Neural cell (in vitro differentiated cells): ENCODE measurements around the gene FGGY. TPM values are rescaled to one million over a fixed set of nuclear protein-coding genes. Genes with fewer than 3 reads are reported as not detected.

Experiments used
- H2AFZ ChIP-seq: fragments of 200-600, 300-800 bp; sonication (generic), shearing (Covaris generic); 2 replicates; pipeline ENCODE4 v1.6.0; 2014; ENCODE audit warnings: low read depth, mild to moderate bottlenecking, antibody characterized with exemption, low read length, moderate library complexity
- H3F3A ChIP-seq: fragments of 200-600 bp; shearing (Covaris generic); 2 replicates; pipeline ENCODE4 v1.6.1; 2016; ENCODE audit warnings: mild to moderate bottlenecking, moderate library complexity, mixed read lengths, antibody characterized with exemption, low read length; ENCODE audit not compliant: insufficient read depth, poor library complexity, severe bottlenecking
- H3K27ac ChIP-seq: fragments of 200-600, 300-800 bp; sonication (generic), shearing (Covaris generic); 2 replicates; pipeline ENCODE4 v1.5.1; 2014; ENCODE audit warnings: mild to moderate bottlenecking, low read length, moderate library complexity
- H3K27me3 ChIP-seq: fragments of 300-800, 200-600 bp; sonication (generic), shearing (Covaris generic); 2 replicates; pipeline ENCODE4 v1.6.0; 2014; ENCODE audit warnings: mild to moderate bottlenecking, low read depth, low read length, moderate library complexity; ENCODE audit not compliant: insufficient read depth
- H3K36me3 ChIP-seq: fragments of 300-800, 200-600 bp; sonication (generic), shearing (Covaris generic); 2 replicates; pipeline ENCODE4 v1.5.1; 2014; ENCODE audit warnings: mild to moderate bottlenecking, antibody characterized with exemption, low read length, moderate library complexity; ENCODE audit not compliant: insufficient read depth
- H3K4me2 ChIP-seq: fragments of 300-800, 200-600 bp; sonication (generic), shearing (Covaris generic); 2 replicates; pipeline ENCODE4 v1.6.0; 2014; ENCODE audit warnings: mild to moderate bottlenecking, low read length
- H3K4me3 ChIP-seq: fragments of 300-800, 200-600 bp; sonication (generic), shearing (Covaris generic); 2 replicates; pipeline ENCODE4 v1.5.1; 2014; ENCODE audit warnings: mild to moderate bottlenecking, low read length, moderate library complexity
- H3K79me2 ChIP-seq: fragments of 200-600 bp; shearing (Covaris generic); replicated peaks from 2 replicates; pipeline ENCODE4 v1.6.0; 2014; ENCODE audit warnings: mild to moderate bottlenecking, low read length, moderate library complexity; ENCODE audit not compliant: insufficient read depth
- H3K9ac ChIP-seq: fragments of 300-800, 200-600 bp; sonication (generic), shearing (Covaris generic); 2 replicates; pipeline ENCODE4 v1.6.1; 2016; ENCODE audit warnings: mild to moderate bottlenecking, low read length, mixed read lengths
- H3K9me2 ChIP-seq: fragments of 200-600 bp; shearing (Covaris generic); 2 replicates; pipeline ENCODE4 v1.6.1; 2016; ENCODE audit warnings: mild to moderate bottlenecking, low read length, mixed read lengths; ENCODE audit not compliant: insufficient read depth
- H3K9me3 ChIP-seq: fragments of 200-600, 300-800 bp; sonication (generic), shearing (Covaris generic); 2 replicates; pipeline ENCODE4 v1.6.1; 2016; ENCODE audit warnings: mild to moderate bottlenecking, mixed run types, low read length, moderate library complexity, mixed read lengths
- H4K20me1 ChIP-seq: fragments of 200-600 bp; shearing (Covaris generic); 2 replicates; pipeline ENCODE4 v1.6.1; 2016; ENCODE audit warnings: mild to moderate bottlenecking, mixed run types; ENCODE audit not compliant: insufficient read depth
- EP300 ChIP-seq: fragments of 450-650 bp; conservative IDR thresholded peaks from 2 replicates; pipeline ENCODE4 v1.6.1; 2014; ENCODE audit warnings: antibody characterized with exemption, mild to moderate bottlenecking, moderate library complexity; ENCODE audit not compliant: poor library complexity, severe bottlenecking
- EZH2 ChIP-seq: fragments of 200-600, 300-800 bp; shearing (Covaris generic), sonication (generic); IDR thresholded peaks from 2 replicates; pipeline ENCODE4 v1.6.1; 2014; ENCODE audit warnings: antibody characterized with exemption, low read length, borderline replicate concordance, mild to moderate bottlenecking; ENCODE audit not compliant: insufficient read depth, poor library complexity, severe bottlenecking
- MXI1 ChIP-seq: fragments of 450-650 bp; conservative IDR thresholded peaks from 2 replicates; pipeline ENCODE4 v1.6.1; 2014; ENCODE audit warnings: antibody characterized with exemption, mild to moderate bottlenecking; ENCODE audit not compliant: poor library complexity, severe bottlenecking
- POLR2AphosphoS5 ChIP-seq: IDR thresholded peaks from 2 replicates; pipeline ENCODE4 v1.6.1; 2012
- RAD21 ChIP-seq: fragments of 450-650 bp; conservative IDR thresholded peaks from 2 replicates; pipeline ENCODE4 v1.6.1; 2014; ENCODE audit warnings: antibody characterized with exemption, mild to moderate bottlenecking, moderate library complexity
- SMC3 ChIP-seq: fragments of 450-650 bp; conservative IDR thresholded peaks from 2 replicates; pipeline ENCODE4 v1.6.1; 2014; ENCODE audit warnings: antibody characterized with exemption, mild to moderate bottlenecking, moderate library complexity; ENCODE audit not compliant: poor library complexity
- TAF1 ChIP-seq: IDR thresholded peaks from 2 replicates; pipeline ENCODE4 v1.6.1; 2012; ENCODE audit warnings: low read depth
- polyA plus RNA-seq: library from polyadenylated mRNA; depleted of rRNA; stranded (reverse); fragments of >200 nt; gene quantifications from 2 replicates; pipeline ENCODE4 v1.2.3, GENCODE V29; 2014
- TF ChIP-seq, protein P1 (sequence below): fragments of 450-650 bp; IDR thresholded peaks from 2 replicates; pipeline ENCODE4 v1.5.1; 2014; ENCODE audit warnings: antibody characterized with exemption, mild to moderate bottlenecking, moderate library complexity; ENCODE audit not compliant: poor library complexity, severe bottlenecking
- TF ChIP-seq, protein P2 (sequence below): IDR thresholded peaks from 2 replicates; pipeline ENCODE4 v1.6.1; 2012; ENCODE audit warnings: borderline replicate concordance

Gene FGGY
- polyA plus RNA-seq, 1 donor from 2014 or later, result 7.4 TPM

DNA sequence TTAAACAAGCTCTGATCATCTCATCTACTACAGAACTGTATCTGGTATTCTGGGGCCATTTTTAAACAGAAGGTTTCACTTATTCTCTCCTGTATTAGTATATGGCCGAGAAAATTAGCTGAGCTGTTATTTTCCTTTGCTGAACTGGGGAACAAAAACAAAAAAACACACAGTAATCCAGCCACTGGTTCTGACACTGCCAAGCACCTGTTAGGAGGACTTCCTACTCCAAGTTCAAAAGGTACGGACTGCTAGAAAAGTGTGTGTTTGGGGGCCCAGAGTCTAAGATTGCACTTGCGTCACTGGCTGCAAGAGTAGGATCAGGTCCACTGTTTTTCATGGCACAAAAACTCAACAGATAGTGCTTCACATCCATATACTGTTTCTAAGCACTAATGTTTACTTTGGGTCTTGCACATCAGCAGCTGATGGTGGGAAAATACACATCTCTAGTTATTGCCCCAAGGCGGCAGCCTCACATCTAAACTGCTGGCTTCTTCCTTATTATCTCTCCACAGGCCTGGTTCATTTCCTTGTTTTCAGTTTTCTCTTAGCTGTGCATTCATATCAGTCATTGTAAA lies 226.1 kb downstream of the FGGY start:
- Histone ChIP-seq H3K27ac (no peak overlapping the region), H3K9me3 (no peaks in the 10 kb centered on the region), H3K4me3 (no peak overlapping the region), H2AFZ (no peak overlapping the region), H3F3A (no peaks in the 10 kb centered on the region), H3K27me3 (no peaks in the 10 kb centered on the region), H3K79me2 (no peaks in the 10 kb centered on the region), H3K9me2 (no peaks in the 10 kb centered on the region), H3K9ac (no peak overlapping the region), H3K36me3 (no peaks in the 10 kb centered on the region), H3K4me2 (no peak overlapping the region), H4K20me1 (no peaks in the 10 kb centered on the region)
- TF ChIP-seq EZH2 (no peak), EP300 (no peak), SMC3 (no peak), RAD21 (no peak), POLR2AphosphoS5 (no peak), MXI1 (no peak), TAF1 (no peak)
- TF ChIP-seq, protein P1, sequence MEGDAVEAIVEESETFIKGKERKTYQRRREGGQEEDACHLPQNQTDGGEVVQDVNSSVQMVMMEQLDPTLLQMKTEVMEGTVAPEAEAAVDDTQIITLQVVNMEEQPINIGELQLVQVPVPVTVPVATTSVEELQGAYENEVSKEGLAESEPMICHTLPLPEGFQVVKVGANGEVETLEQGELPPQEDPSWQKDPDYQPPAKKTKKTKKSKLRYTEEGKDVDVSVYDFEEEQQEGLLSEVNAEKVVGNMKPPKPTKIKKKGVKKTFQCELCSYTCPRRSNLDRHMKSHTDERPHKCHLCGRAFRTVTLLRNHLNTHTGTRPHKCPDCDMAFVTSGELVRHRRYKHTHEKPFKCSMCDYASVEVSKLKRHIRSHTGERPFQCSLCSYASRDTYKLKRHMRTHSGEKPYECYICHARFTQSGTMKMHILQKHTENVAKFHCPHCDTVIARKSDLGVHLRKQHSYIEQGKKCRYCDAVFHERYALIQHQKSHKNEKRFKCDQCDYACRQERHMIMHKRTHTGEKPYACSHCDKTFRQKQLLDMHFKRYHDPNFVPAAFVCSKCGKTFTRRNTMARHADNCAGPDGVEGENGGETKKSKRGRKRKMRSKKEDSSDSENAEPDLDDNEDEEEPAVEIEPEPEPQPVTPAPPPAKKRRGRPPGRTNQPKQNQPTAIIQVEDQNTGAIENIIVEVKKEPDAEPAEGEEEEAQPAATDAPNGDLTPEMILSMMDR, result no peak
- TF ChIP-seq, protein P2, sequence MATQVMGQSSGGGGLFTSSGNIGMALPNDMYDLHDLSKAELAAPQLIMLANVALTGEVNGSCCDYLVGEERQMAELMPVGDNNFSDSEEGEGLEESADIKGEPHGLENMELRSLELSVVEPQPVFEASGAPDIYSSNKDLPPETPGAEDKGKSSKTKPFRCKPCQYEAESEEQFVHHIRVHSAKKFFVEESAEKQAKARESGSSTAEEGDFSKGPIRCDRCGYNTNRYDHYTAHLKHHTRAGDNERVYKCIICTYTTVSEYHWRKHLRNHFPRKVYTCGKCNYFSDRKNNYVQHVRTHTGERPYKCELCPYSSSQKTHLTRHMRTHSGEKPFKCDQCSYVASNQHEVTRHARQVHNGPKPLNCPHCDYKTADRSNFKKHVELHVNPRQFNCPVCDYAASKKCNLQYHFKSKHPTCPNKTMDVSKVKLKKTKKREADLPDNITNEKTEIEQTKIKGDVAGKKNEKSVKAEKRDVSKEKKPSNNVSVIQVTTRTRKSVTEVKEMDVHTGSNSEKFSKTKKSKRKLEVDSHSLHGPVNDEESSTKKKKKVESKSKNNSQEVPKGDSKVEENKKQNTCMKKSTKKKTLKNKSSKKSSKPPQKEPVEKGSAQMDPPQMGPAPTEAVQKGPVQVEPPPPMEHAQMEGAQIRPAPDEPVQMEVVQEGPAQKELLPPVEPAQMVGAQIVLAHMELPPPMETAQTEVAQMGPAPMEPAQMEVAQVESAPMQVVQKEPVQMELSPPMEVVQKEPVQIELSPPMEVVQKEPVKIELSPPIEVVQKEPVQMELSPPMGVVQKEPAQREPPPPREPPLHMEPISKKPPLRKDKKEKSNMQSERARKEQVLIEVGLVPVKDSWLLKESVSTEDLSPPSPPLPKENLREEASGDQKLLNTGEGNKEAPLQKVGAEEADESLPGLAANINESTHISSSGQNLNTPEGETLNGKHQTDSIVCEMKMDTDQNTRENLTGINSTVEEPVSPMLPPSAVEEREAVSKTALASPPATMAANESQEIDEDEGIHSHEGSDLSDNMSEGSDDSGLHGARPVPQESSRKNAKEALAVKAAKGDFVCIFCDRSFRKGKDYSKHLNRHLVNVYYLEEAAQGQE, result no peak

DNA sequence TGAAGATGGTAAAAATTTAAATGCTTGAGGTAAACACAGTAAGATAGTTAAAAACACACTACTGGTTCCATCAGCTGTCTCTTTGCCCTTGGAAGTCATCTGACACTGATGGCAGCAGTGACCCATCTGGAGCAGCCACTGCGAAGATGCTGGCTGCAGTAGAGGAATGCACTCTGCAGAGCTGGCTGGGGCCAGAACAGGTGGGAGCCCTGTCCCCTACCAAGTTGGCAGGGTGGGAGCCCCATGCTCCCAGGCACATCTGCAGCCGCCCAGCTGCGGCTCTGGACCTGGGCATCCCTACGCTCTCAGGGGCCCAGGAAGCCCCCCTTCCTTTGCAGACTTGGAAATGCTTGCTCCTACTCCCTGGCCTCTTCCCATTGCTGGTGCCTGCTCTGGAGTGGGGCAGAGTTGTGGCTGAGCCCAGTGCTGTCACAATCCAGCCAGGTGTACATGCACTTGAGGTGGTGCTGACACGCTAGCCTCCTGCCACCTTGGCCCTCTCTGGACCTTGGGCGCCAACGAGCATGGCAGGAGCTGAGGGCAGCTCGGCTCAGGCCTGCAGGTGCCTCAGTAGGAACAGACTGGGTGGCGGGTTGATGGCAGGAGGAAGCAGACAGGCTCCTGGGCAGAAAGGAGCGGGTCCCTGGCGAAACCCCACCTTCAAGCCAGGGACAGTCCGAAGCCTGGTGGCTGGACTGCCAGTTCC lies 227.0 kb downstream of the FGGY start:
- H3K27ac ChIP-seq, result no peak overlapping the region
- H3K79me2 ChIP-seq, result no peaks in the 10 kb centered on the region
- no peak overlapping the region for H3K4me3 ChIP-seq
- TF ChIP-seq EP300 (no peak), TAF1 (no peak), EZH2 (no peak), MXI1 (no peak), SMC3 (no peak), RAD21 (no peak), POLR2AphosphoS5 (no peak)
- TF ChIP-seq, protein P2, result no peak
- TF ChIP-seq, protein P1, result no peak
- no peak overlapping the region for H2AFZ ChIP-seq
- H4K20me1 ChIP-seq, result no peaks in the 10 kb centered on the region
- no peaks in the 10 kb centered on the region for H3F3A ChIP-seq
- no peaks in the 10 kb centered on the region for H3K27me3 ChIP-seq
- H3K9me2 ChIP-seq, result no peaks in the 10 kb centered on the region
- no peaks in the 10 kb centered on the region for H3K9me3 ChIP-seq
- H3K36me3 ChIP-seq, result no peaks in the 10 kb centered on the region
- H3K9ac ChIP-seq, result no peak overlapping the region
- no peak overlapping the region for H3K4me2 ChIP-seq
